ENCODE data around the gene PCP4L1. TPM values are rescaled to one million over a fixed set of nuclear protein-coding genes. Genes with fewer than 3 reads are reported as not detected.
A peak's percentile ranks its signal among the peaks of the same experiment; 100 is the strongest.

The PCP4L1 gene
- total RNA-seq, 1 experiment from 2014 or later, result not detected

DNA sequence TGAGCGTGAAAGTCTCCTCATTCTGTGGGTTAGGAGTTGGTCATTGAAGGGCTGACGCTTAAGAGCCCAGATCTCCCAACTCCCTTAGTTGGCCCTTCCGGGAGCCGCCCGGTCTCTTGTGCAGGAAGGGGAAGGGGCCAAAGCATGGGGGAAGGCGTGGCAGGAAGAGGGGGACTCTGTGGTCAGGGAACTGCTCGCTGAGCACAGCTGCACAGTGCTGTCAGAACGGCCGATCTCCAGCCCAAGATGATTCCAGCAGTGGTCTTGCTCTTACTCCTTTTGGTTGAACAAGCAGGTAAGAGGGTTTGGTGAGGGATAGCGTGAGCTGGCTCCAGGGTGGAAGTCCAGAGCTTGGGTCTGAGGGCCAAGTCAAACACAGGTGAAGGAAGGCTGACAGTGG lies 43.5 kb upstream of the PCP4L1 start, which contains the start of gene FCER1G:
FCER1G (plus strand) TSS at position 220 of the 400 bp plus-strand sequence; CDS start at position 247, 27 bp downstream.
- Histone ChIP-seq H2AFZ (ENCODE audit: low read depth, low read length, poor library complexity, severe bottlenecking) (no peak within 1 kb of the TSS), H4K20me1 (ENCODE audit: insufficient read depth) (no peaks in the 10 kb centered on the region), H3K27ac (ENCODE audit: low read depth, low read length) (no peak within 1 kb of the TSS), H3K4me3 (replicated peaks in 1 of 2; ENCODE audit: low read depth in 1 of 2, low read length in 2 of 2) (no peak within 1 kb of the TSS), H3K4me2 (ENCODE audit: low read length) (no peak within 1 kb of the TSS), H3K4me1 (ENCODE audit: control insufficient read depth in 1 of 2, insufficient read depth in 2 of 2, low read length in 2 of 2) (peaks cover 0 to under 1% of the 10 kb centered on the region in 2 experiments; a peak in 1 of 4 replicates), H3K9me2 (ENCODE audit: insufficient read depth) (0 out of 2 replicates have a peak, but pooled peaks cover 3% of the 10 kb centered on the region), H3K9me3 (ENCODE audit: control insufficient read depth in 1 of 2, insufficient read depth in 1 of 2, low read depth in 1 of 2, low read length in 2 of 2) (no peaks in the 10 kb centered on the region), H3K27me3 (ENCODE audit: insufficient read depth, low read length) (no peaks in the 10 kb centered on the region), H3K9ac (ENCODE audit: low read length) (no peak within 1 kb of the TSS), H3K36me3 (ENCODE audit: control insufficient read depth in 1 of 2, insufficient read depth in 2 of 2, low read length in 2 of 2) (peaks cover 37 to 39% of the 10 kb centered on the region in 2 experiments), H3K79me2 (ENCODE audit: insufficient read depth, low read length) (no peaks in the 10 kb centered on the region)
- ATAC-seq, result no peak
- RAD21 ChIA-PET (ENCODE audit: low non-redundant PET in 1 of 2, low total read pairs in 2 of 2, uncharacterized antibody in 2 of 2, unreplicated experiment in 2 of 2), result no interaction called here
- POLR2A ChIA-PET, result interaction anchor here (2.2 kb wide), 1 partner anchor 11 kb away, joined by 8 read pairs; the partner anchor contains the start of gene TOMM40L
- no peak for TF ChIP-seq ELF1 (IDR thresholded peaks at IDR 0.05; ENCODE audit: borderline replicate concordance, low read depth)
- TF ChIP-seq POLR2AphosphoS5 (IDR thresholded peaks at IDR 0.05; ENCODE audit: low read depth, low read length), result peak; percentile 29; the same call in 1 of the 2 replicates
- no TSS peak for BruUV-seq (replicated peaks)
- DNase-seq (ENCODE audit: low read depth, low spot score), result no peak
- CTCF ChIA-PET, result interaction anchor here (1.6 to 2.6 kb wide), 2 partner anchors 11 to 76 kb away, joined by 3 to 9 read pairs; partner anchors contain the start of gene TOMM40L
- intact Hi-C loops (cut with micrococcal nuclease), result no loop called here

DNA sequence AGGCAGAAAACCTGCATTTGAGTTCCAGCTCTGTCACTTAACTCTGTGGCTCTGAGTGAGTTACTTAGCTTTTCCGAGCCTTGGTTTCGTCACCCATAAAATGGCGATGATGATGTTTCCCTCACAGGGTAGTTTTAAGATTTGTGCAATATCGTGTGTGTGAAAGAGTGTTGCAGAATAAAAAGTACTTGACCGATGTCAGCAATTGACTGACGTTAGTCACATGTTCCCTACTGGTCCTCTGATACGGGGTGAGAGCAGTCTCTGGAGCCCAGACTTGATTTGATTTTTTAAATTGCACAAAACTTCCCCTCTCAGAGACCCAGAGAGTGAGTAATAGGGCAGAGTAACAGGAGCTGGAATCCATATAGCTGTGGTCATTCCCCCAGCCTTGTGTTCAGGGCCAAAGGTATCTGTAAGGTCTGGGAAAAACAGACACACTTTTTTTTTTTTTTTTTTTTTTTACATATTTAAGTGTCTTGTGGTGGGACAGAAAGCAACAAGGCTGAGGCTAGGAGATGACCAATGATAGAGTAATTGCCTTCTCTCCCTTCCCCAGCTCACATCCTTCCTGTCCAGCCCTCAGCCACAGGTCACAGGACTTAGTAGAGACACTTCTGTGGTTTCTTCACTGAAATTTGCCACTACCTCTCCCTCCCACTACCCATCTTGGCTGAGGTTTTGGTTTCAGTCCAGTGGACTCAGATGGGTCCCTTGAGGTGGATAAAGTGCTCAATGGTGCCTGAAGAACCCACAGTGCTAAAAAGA lies 41.4 kb upstream of the PCP4L1 start:
- ATAC-seq (no peak), DNase-seq (ENCODE audit: low read depth, low spot score) (no peak)
- RAD21 ChIA-PET (ENCODE audit: low non-redundant PET in 1 of 2, low total read pairs in 2 of 2, uncharacterized antibody in 2 of 2, unreplicated experiment in 2 of 2), result interaction anchor here in 1 of 2 experiments (1.3 kb wide), 1 partner anchor 8 kb away, joined by 3 read pairs; no protein-coding TSS in a partner anchor
- Histone ChIP-seq H3K4me1 (ENCODE audit: control insufficient read depth in 1 of 2, insufficient read depth in 2 of 2, low read length in 2 of 2) (no peaks in the 10 kb centered on the region), H3K9me3 (ENCODE audit: control insufficient read depth in 1 of 2, insufficient read depth in 1 of 2, low read depth in 1 of 2, low read length in 2 of 2) (no peaks in the 10 kb centered on the region), H4K20me1 (ENCODE audit: insufficient read depth) (no peaks in the 10 kb centered on the region), H3K36me3 (ENCODE audit: control insufficient read depth in 1 of 2, insufficient read depth in 2 of 2, low read length in 2 of 2) (peaks cover 18 to 24% of the 10 kb centered on the region in 2 experiments; a peak in 3 of 4 replicates), H3K4me3 (replicated peaks in 1 of 2; ENCODE audit: low read depth in 1 of 2, low read length in 2 of 2) (no peak overlapping the region), H3K79me2 (ENCODE audit: insufficient read depth, low read length) (no peaks in the 10 kb centered on the region), H3K9ac (ENCODE audit: low read length) (no peak overlapping the region), H3K4me2 (ENCODE audit: low read length) (no peak overlapping the region), H3K27ac (ENCODE audit: low read depth, low read length) (no peak overlapping the region), H3K27me3 (ENCODE audit: insufficient read depth, low read length) (no peaks in the 10 kb centered on the region), H2AFZ (ENCODE audit: low read depth, low read length, poor library complexity, severe bottlenecking) (no peak overlapping the region), H3K9me2 (ENCODE audit: insufficient read depth) (0 out of 2 replicates have a peak, but pooled peaks cover 3% of the 10 kb centered on the region)
- no TSS peak for BruUV-seq (replicated peaks)
- CTCF ChIA-PET, result interaction anchor here (2.6 kb wide), 1 partner anchor 9 kb away, joined by 9 read pairs; the partner anchor contains the start of gene TOMM40L
- POLR2A ChIA-PET, result interaction anchor here (2.2 kb wide), 1 partner anchor 9 kb away, joined by 8 read pairs; the partner anchor contains the start of gene TOMM40L
- intact Hi-C loops (cut with micrococcal nuclease), result no loop called here
- TF ChIP-seq, protein P1, sequence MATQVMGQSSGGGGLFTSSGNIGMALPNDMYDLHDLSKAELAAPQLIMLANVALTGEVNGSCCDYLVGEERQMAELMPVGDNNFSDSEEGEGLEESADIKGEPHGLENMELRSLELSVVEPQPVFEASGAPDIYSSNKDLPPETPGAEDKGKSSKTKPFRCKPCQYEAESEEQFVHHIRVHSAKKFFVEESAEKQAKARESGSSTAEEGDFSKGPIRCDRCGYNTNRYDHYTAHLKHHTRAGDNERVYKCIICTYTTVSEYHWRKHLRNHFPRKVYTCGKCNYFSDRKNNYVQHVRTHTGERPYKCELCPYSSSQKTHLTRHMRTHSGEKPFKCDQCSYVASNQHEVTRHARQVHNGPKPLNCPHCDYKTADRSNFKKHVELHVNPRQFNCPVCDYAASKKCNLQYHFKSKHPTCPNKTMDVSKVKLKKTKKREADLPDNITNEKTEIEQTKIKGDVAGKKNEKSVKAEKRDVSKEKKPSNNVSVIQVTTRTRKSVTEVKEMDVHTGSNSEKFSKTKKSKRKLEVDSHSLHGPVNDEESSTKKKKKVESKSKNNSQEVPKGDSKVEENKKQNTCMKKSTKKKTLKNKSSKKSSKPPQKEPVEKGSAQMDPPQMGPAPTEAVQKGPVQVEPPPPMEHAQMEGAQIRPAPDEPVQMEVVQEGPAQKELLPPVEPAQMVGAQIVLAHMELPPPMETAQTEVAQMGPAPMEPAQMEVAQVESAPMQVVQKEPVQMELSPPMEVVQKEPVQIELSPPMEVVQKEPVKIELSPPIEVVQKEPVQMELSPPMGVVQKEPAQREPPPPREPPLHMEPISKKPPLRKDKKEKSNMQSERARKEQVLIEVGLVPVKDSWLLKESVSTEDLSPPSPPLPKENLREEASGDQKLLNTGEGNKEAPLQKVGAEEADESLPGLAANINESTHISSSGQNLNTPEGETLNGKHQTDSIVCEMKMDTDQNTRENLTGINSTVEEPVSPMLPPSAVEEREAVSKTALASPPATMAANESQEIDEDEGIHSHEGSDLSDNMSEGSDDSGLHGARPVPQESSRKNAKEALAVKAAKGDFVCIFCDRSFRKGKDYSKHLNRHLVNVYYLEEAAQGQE (IDR thresholded peaks at IDR 0.05; ENCODE audit: low read depth), result no peak
- no peak for TF ChIP-seq JUND (IDR thresholded peaks at IDR 0.05)
- no peak for TF ChIP-seq POLR2A (IDR thresholded peaks at IDR 0.05; ENCODE audit: borderline replicate concordance, extremely low read depth, insufficient read depth, insufficient read length)
- no peak for TF ChIP-seq TCF7L2 (IDR thresholded peaks at IDR 0.05; ENCODE audit: borderline replicate concordance, extremely low read depth, insufficient read depth, insufficient read length)
- no peak for TF ChIP-seq SP1 (IDR thresholded peaks at IDR 0.05; ENCODE audit: low read depth)
- no peak for TF ChIP-seq FOSL1 (IDR thresholded peaks at IDR 0.05; ENCODE audit: low read depth)
- no peak for TF ChIP-seq ZNF274 (IDR thresholded peaks at IDR 0.05; ENCODE audit: low read depth, low read length)
- TF ChIP-seq EZH2phosphoT487 (IDR thresholded peaks at IDR 0.05; ENCODE audit: borderline replicate concordance), result no peak
- TF ChIP-seq, protein P2, sequence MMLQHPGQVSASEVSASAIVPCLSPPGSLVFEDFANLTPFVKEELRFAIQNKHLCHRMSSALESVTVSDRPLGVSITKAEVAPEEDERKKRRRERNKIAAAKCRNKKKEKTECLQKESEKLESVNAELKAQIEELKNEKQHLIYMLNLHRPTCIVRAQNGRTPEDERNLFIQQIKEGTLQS (IDR thresholded peaks at IDR 0.05), result no peak
- no peak for TF ChIP-seq ELF1 (IDR thresholded peaks at IDR 0.05; ENCODE audit: borderline replicate concordance, low read depth)

Data from HCT116 (cell line).